ENCODE data around the gene CELF2.

GRCh38 chr10:11108356-11108755, 90.7 kb downstream of the CELF2 start:
- TF ChIP-seq CTCF (IDR thresholded peaks at IDR 0.05) = no peak
- no peak for TF ChIP-seq POLR2A (IDR thresholded peaks at IDR 0.05)

Data from body of pancreas (tissue), 4 donors.